HEK293T (cell line): Measurements from ENCODE around the gene GSN.

Source experiments
- FOXA1 ChIP-seq: fragments of 450-650 bp; IDR thresholded peaks from 2 replicates; pipeline ENCODE4 v1.6.1; 2016; ENCODE audit warnings: mild to moderate bottlenecking
- FOXK2 ChIP-seq: fragments of 450-650 bp; IDR thresholded peaks from 2 replicates; pipeline ENCODE4 v1.6.1; 2016; ENCODE audit warnings: mild to moderate bottlenecking
- HDGF ChIP-seq: fragments of 450-650 bp; IDR thresholded peaks from 2 replicates; pipeline ENCODE4 v1.6.1; 2017; ENCODE audit warnings: antibody characterized with exemption, borderline replicate concordance
- L3MBTL2 ChIP-seq: fragments of 450-650 bp; conservative IDR thresholded peaks from 2 replicates; pipeline ENCODE4 v1.6.1; 2016; ENCODE audit warnings: mild to moderate bottlenecking
- SUZ12 ChIP-seq: fragments of 450-650 bp; IDR thresholded peaks from 2 replicates; pipeline ENCODE4 v1.6.1; 2016; ENCODE audit warnings: mild to moderate bottlenecking
- ZNF384 ChIP-seq: fragments of 450-650 bp; IDR thresholded peaks from 2 replicates; pipeline ENCODE4 v1.6.1; 2016

DNA sequence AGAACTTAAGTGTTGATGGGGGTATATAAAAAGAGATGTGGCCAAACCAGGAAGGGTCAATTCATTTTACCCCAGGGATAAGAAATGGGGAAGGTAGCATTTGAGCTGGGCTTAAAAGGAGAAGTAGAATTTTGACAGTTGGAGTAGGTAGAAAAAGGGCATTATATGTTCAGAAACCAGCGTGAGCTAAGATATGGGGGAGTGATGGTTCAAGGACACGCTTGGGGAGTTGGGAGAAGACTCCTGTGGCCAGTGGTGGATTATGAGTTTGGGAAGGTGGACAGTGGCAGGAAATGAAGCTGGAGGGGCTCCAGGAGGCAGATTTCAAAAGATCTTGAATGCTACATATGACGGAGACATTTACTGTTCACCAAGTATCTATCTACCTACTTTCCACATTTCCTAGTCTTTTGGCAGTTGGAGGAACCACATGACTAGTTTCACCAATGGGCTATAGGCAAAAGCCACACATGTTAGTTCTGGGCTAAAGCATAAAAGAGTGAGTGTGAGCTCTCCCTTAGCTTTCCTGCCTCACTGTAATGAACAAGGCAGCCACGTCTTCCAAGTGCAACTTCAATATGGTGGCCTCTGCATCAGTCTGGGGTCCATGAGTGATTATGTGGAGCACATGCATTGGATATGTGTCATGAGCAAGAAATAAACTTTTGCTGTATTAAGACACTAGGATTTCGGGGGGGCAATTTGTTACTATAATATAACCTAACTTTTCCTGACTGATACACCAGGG, 15.7 kb upstream of the GSN start:
- TF ChIP-seq HDGF: no peak
- TF ChIP-seq FOXA1: no peak
- no peak for TF ChIP-seq SUZ12
- TF ChIP-seq ZNF384: no peak
- TF ChIP-seq FOXK2: no peak
- TF ChIP-seq L3MBTL2: no peak
